ENCODE measurements around the gene TRAPPC11. TPM values are rescaled to one million over a fixed set of nuclear protein-coding genes. Genes with fewer than 3 reads are reported as not detected.

Gene TRAPPC11
- total RNA-seq, 1 donor from 2014 or later: 26.3 TPM

- no peak overlapping the region for H3K9ac ChIP-seq (ENCODE audit: low read length)
- H3K79me2 ChIP-seq (ENCODE audit: insufficient read depth, low read length): no peaks in the 10 kb centered on the region
- no peak overlapping the region for H3K4me2 ChIP-seq (ENCODE audit: low read length)
- peaks cover 32% of the 10 kb centered on the region for H3K36me3 ChIP-seq (ENCODE audit: insufficient read depth, low read length)
- TF ChIP-seq EZH2 (IDR thresholded peaks at IDR 0.05; ENCODE audit: insufficient read depth, low read length) (no peak), CTCF (IDR thresholded peaks at IDR 0.05; ENCODE audit: insufficient read depth, low read depth, low read length) (no peak)
- no peaks in the 10 kb centered on the region for H4K20me1 ChIP-seq (ENCODE audit: insufficient read depth, low read length)
- no peak overlapping the region for H3K27ac Mint-ChIP-seq (ENCODE audit: unreplicated experiment)
- no peaks in the 10 kb centered on the region for H3K4me1 ChIP-seq (ENCODE audit: insufficient read depth, low read length)
- H3K27ac ChIP-seq (ENCODE audit: low read depth, low read length): no peak overlapping the region
- H3K4me3 Mint-ChIP-seq (ENCODE audit: unreplicated experiment): no peak overlapping the region
- H3K9me3 ChIP-seq (ENCODE audit: insufficient read depth, low read depth, low read length): no peaks in the 10 kb centered on the region
- H3K4me3 ChIP-seq (ENCODE audit: insufficient read depth, low read depth, low read length): no peak overlapping the region
- DNase-seq (ENCODE audit: low read depth) (no peak), FAIRE-seq (no peak)
- H2AFZ ChIP-seq (ENCODE audit: low read depth, low read length): no peak overlapping the region
- no peaks in the 10 kb centered on the region for H3K4me1 Mint-ChIP-seq (ENCODE audit: low read depth, unreplicated experiment)
- no peaks in the 10 kb centered on the region for H3K27me3 ChIP-seq (ENCODE audit: insufficient read depth, low read length)
- peaks cover 6% of the 10 kb centered on the region for H3K36me3 Mint-ChIP-seq (ENCODE audit: low read depth, unreplicated experiment)
- no peaks in the 10 kb centered on the region for H3K9me3 Mint-ChIP-seq (ENCODE audit: unreplicated experiment)
- no peaks in the 10 kb centered on the region for H3K27me3 Mint-ChIP-seq (ENCODE audit: low read depth, unreplicated experiment)
These were observed 27.4 kb downstream of the TRAPPC11 start for GRCh38 chr4:183686461-183686860.

GRCh38 chr4:183688216-183688615 is 29.1 kb downstream of the TRAPPC11 start:
- FAIRE-seq: no peak
- peaks cover 6% of the 10 kb centered on the region for H3K36me3 Mint-ChIP-seq (ENCODE audit: low read depth, unreplicated experiment)
- no peaks in the 10 kb centered on the region for H3K27me3 Mint-ChIP-seq (ENCODE audit: low read depth, unreplicated experiment)
- H3K4me1 ChIP-seq (ENCODE audit: insufficient read depth, low read length): no peaks in the 10 kb centered on the region
- H3K4me3 Mint-ChIP-seq (ENCODE audit: unreplicated experiment): no peak overlapping the region
- no peak overlapping the region for H2AFZ ChIP-seq (ENCODE audit: low read depth, low read length)
- H3K4me2 ChIP-seq (ENCODE audit: low read length): no peak overlapping the region
- no peaks in the 10 kb centered on the region for H3K9me3 ChIP-seq (ENCODE audit: insufficient read depth, low read depth, low read length)
- no peaks in the 10 kb centered on the region for H4K20me1 ChIP-seq (ENCODE audit: insufficient read depth, low read length)
- no peaks in the 10 kb centered on the region for H3K9me3 Mint-ChIP-seq (ENCODE audit: unreplicated experiment)
- no peak for DNase-seq (ENCODE audit: low read depth)
- no peaks in the 10 kb centered on the region for H3K27me3 ChIP-seq (ENCODE audit: insufficient read depth, low read length)
- TF ChIP-seq EZH2 (IDR thresholded peaks at IDR 0.05; ENCODE audit: insufficient read depth, low read length): no peak
- no peak for TF ChIP-seq CTCF (IDR thresholded peaks at IDR 0.05; ENCODE audit: insufficient read depth, low read depth, low read length)
- no peaks in the 10 kb centered on the region for H3K79me2 ChIP-seq (ENCODE audit: insufficient read depth, low read length)
- no peak overlapping the region for H3K27ac Mint-ChIP-seq (ENCODE audit: unreplicated experiment)
- no peaks in the 10 kb centered on the region for H3K4me1 Mint-ChIP-seq (ENCODE audit: low read depth, unreplicated experiment)
- peaks cover 44% of the 10 kb centered on the region for H3K36me3 ChIP-seq (ENCODE audit: insufficient read depth, low read length)
- no peak overlapping the region for H3K9ac ChIP-seq (ENCODE audit: low read length)
- no peak overlapping the region for H3K4me3 ChIP-seq (ENCODE audit: insufficient read depth, low read depth, low read length)
- no peak overlapping the region for H3K27ac ChIP-seq (ENCODE audit: low read depth, low read length)

- no peak overlapping the region for H3K27ac ChIP-seq (ENCODE audit: low read depth, low read length)
- no peak overlapping the region for H3K4me3 ChIP-seq (ENCODE audit: insufficient read depth, low read depth, low read length)
- no peaks in the 10 kb centered on the region for H3K27me3 Mint-ChIP-seq (ENCODE audit: low read depth, unreplicated experiment)
- H3K4me3 Mint-ChIP-seq (ENCODE audit: unreplicated experiment): no peak overlapping the region
- H3K36me3 Mint-ChIP-seq (ENCODE audit: low read depth, unreplicated experiment): peaks cover 4% of the 10 kb centered on the region
- H3K9ac ChIP-seq (ENCODE audit: low read length): no peak overlapping the region
- TF ChIP-seq EZH2 (IDR thresholded peaks at IDR 0.05; ENCODE audit: insufficient read depth, low read length) (no peak), CTCF (IDR thresholded peaks at IDR 0.05; ENCODE audit: insufficient read depth, low read depth, low read length) (no peak)
- FAIRE-seq (no peak), DNase-seq (ENCODE audit: low read depth) (no peak)
- H3K27me3 ChIP-seq (ENCODE audit: insufficient read depth, low read length): no peaks in the 10 kb centered on the region
- H3K36me3 ChIP-seq (ENCODE audit: insufficient read depth, low read length): peaks cover 43% of the 10 kb centered on the region
- H3K4me1 ChIP-seq (ENCODE audit: insufficient read depth, low read length): no peaks in the 10 kb centered on the region
- no peak overlapping the region for H3K27ac Mint-ChIP-seq (ENCODE audit: unreplicated experiment)
- H3K79me2 ChIP-seq (ENCODE audit: insufficient read depth, low read length): no peaks in the 10 kb centered on the region
- no peak overlapping the region for H2AFZ ChIP-seq (ENCODE audit: low read depth, low read length)
- H4K20me1 ChIP-seq (ENCODE audit: insufficient read depth, low read length): no peaks in the 10 kb centered on the region
- H3K9me3 Mint-ChIP-seq (ENCODE audit: unreplicated experiment): no peaks in the 10 kb centered on the region
- H3K9me3 ChIP-seq (ENCODE audit: insufficient read depth, low read depth, low read length): no peaks in the 10 kb centered on the region
- no peak overlapping the region for H3K4me2 ChIP-seq (ENCODE audit: low read length)
- H3K4me1 Mint-ChIP-seq (ENCODE audit: low read depth, unreplicated experiment): no peaks in the 10 kb centered on the region
These were observed 31.9 kb downstream of the TRAPPC11 start for GRCh38 chr4:183691006-183691405.
